Activated CD8-positive, alpha-beta memory T cell treated with anti-CD3 and anti-CD28 coated beads for 1 hour (primary cell): ENCODE results near the gene SCN8A.

Source experiments
- DNase-seq, 2 donors: peaks; one replicate each; pipeline ENCODE4 v3.0.0-alpha.2; 2020; ENCODE audit warnings: low read depth in 1 of 2; ENCODE audit errors: extremely low read depth in 1 of 2

Gene SCN8A

GRCh38 chr12:51705450-51705849 lies 114.4 kb downstream of the SCN8A start:
- DNase-seq, result no peak

- DNase-seq, result no peak
Observed at GRCh38 chr12:51706206-51706605, 115.2 kb downstream of the SCN8A start.

DNA sequence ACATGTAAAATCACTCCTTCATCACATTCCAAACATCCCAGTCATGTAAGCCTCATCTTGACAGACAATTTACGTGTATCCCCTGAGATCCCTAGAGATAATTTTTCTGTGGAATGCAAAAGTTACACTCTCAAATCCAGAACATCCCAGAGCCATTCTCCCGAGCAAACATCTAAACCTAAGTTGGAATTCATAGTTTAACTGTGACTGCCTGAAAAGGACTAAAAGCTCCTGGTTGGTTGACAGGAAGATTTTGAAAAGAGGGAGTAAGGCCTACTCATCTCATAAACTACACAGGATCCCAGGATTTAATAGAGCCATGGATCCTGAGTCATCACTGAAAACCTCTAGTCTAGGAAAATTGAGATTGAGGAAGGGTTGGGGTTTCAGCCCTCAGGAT lies 123.6 kb downstream of the SCN8A start:
- no peak for DNase-seq

DNA sequence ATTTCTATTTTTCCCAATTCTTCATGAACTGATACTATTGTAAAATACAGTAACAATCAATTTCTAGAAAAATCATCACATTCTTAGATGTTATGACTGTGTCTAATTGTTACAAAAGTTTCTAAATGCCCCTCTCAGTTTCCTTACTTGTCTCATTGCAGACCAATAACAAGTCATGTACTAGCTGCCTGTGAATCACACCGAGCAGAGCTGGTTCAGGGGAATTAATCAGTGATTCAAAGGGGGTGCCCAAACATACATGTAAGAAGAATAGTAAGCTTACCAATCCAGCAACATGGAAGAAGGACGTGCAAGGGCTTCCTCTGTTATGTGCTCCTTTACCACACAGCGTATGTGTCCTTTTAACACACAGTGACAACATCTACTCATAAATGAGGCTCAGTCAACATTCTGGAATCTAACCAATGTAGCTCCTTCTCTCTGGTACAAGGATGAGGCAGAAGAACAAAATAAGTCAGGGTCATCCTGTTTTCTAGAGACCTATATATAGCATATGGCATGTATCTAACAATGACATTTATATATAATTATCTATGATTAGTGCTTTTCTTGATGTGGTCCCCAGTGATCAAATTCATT lies 126.4 kb downstream of the SCN8A start:
- DNase-seq, result no peak

GRCh38 chr12:51721282-51721940 lies 130.4 kb downstream of the SCN8A start:
- DNase-seq, result peak in 1 of 2 donors; percentile 32

DNA sequence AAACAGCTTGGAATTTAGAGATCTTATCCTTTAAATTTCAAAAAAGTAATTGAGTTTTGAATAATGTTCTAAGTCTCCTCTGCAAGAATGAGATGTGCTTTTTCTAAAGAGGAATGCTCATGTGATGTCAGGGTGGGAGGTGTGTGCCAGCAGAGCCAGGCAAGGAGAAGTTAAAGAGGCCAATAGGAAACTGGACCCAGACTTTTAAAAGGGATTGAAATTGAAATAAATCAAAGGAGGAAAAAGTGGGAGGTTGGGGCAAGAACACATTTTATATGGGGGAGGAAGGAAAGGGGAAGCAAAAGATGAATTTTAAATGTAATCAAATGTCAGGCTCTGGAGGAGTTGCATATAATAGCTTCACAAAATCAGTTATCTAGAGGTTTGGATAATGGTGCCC lies 131.4 kb downstream of the SCN8A start:
- DNase-seq, result no peak

DNA sequence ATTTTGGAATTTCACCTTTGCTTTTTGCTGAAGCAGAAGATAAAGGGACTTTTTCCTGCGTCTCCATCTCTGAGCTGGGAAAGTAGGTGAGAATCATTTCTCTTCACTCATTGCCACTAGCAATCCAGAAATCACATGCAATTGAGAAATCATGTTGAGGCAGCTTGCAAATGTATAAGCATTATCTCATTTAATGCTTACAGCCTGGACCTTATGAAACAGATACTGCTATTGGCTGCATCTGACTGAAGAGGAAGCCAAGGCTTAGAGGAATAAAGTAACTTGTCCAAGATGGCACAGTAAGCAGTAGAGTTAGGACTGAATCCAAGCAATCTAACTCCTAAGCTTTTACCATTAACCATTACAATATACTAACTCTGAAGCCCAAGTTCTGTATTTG lies 135.1 kb downstream of the SCN8A start:
- DNase-seq, result no peak

GRCh38 chr12:51726931-51727330 lies 135.9 kb downstream of the SCN8A start:
- DNase-seq, result no peak

DNA sequence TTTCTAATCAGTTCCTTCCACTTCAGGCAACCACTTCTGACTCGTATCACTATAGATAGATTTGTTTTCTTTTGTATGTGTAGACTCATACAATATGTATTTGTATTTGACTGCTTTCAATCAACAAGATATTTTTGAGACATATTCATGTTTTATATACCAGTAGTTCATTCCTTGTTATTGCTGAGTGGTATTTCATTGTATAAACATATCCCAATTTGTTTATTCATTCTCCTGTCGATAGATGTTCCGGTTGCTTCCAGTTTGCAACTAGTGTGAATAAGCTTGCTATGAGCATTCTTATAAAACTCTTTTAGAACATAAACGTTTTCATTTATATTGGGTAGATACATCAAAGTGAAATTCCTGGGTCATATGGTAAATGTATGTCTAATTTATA lies 138.3 kb downstream of the SCN8A start:
- no peak for DNase-seq

- DNase-seq, result no peak
Observed at GRCh38 chr12:51730745-51731144, 139.7 kb downstream of the SCN8A start.

GRCh38 chr12:51740536-51740935 lies 149.5 kb downstream of the SCN8A start:
- no peak for DNase-seq

DNA sequence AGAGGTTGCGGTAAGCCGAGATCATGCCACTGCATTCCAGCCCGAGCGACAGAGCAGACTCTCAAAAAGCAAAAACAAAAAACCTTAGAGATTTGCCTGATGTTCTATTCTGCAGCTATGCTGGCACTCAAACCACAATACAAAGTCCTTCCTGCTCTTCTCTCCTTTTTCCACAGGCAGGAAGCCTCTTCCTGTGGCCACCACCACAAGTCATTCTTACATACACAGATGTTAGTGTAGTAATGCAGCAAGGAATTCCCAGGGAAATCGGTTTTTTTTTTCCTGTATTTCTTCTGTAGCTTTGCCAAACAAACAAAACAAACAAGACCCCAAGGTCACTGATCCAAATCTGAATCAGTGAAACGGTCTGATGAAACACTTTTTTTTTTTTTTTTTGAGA lies 153.2 kb downstream of the SCN8A start:
- no peak for DNase-seq

DNA sequence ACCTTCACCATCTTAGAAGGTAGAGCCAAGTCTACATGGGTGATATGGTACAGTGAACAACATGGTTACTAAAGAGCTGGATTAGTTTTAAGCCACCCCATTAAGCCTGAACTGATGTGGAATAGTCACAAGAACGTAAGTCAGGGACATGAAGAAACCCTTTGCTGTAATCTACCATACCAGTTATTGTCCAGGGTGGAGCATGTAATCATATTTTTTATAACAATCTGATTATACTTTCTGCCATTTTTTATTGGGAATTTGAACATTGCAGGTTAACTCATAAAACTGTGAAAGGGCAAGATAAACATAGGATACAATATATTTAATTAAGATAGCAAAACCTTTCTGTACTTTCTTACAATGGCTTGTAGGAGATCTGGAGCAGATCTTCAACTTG lies 153.9 kb downstream of the SCN8A start:
- no peak for DNase-seq

DNA sequence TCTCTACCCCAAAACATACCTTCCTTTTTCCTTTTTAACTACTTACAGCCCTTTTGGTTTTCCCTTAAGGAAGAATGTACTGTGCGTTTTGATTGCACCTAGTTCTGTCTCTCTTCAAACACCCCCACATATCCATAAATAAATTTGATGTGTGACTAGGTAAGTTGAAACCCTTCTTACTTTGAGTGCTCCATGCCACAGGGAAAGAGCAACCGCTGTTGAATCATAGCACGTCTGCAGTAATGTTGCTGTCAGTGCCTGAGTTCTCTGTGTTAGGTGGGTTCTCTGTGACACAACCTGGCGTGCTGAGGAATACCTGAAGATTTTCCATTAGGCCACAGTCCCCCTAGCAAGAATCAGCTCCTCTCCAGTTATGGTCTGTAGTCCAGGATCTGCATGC lies 155.4 kb downstream of the SCN8A start:
- no peak for DNase-seq

GRCh38 chr12:51748235-51748634 lies 157.2 kb downstream of the SCN8A start:
- no peak for DNase-seq

- no peak for DNase-seq
Observed at GRCh38 chr12:51749206-51749985, 158.4 kb downstream of the SCN8A start.

DNA sequence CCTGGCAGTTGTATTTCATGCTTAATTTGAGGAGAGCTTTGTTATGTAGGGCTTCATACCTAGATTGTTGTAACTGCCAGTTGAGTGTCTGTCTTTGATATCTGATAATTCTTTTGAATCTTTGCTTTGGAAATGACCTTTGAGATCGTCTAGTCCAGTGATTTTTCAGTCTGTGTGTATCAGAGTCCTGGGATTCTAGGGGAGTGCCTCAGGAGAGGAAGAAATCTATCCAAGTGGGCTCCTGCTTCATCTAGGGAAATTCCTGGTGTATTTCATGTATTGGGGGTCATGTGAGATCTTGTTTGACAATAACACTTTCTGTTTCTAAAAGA lies 158.9 kb downstream of the SCN8A start:
- DNase-seq, result no peak

- DNase-seq, result no peak
Observed at GRCh38 chr12:51751661-51752060, 160.6 kb downstream of the SCN8A start.

GRCh38 chr12:51752234-51752889 lies 161.3 kb downstream of the SCN8A start:
- no peak for DNase-seq

DNA sequence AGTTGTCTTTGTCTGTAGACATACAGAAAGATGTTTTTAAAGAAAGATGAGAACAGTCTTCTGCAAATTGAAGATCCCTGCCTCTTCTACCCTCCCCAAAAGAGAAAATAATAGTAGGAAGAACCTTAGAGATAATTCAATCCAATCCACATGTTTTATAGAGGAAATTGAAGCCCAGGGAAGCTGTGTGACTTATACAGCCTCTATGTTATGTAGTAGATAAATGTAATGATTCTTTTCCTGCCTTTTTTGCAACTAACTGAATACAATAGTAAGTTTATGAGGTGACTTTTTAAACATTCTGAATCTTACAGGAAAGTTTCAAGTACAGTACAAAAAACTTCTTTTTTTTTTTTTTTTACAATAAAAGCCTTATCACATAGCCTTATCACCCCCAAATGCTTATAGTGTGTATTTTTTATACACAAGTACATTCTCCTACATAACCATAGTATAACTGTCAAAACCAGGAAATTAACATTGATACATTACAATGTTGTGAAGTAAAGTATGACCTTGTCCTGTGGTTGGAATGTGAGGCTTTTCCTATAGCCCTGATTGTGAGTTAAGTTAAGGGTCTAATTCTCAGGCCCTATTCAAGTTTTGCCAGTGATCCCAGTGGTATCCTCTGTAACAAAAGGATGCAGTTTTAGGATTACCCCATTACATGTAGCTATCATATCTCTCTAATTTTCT lies 163.1 kb downstream of the SCN8A start:
- no peak for DNase-seq

GRCh38 chr12:51755251-51755650 lies 164.2 kb downstream of the SCN8A start:
- no peak for DNase-seq
